HG03565 (cell line): Measurements from ENCODE around the gene RPTOR.
A peak's percentile ranks its signal among the peaks of the same experiment; 100 is the strongest.

Experiments
- ATAC-seq: cut with Tn5 transposase; IDR thresholded peaks from one replicate; pipeline ENCODE4 v1.9.1; 2021; ENCODE audit warnings: mild to moderate bottlenecking, moderate library complexity; ENCODE audit not compliant: unreplicated experiment

RPTOR gene

DNA sequence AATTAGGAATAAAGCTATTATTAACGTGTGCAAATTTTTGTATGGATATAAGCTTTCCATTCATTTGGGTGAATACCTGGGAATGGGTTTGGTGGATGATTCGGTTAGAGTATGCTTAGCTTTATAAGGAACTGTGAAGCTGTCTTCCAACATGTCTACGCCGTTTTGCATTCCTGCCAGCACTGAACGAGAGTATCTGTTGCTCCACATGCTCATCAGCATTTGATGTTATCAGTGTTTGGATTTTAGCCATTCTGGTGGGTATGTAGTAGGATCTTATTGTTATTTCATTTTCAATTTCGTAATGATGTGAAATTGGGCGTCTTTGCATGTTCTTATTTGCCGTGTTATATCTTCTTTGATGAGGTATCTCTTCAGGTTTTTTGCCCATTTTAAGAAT lies 168.0 kb downstream of the RPTOR start:
- no peak for ATAC-seq

DNA sequence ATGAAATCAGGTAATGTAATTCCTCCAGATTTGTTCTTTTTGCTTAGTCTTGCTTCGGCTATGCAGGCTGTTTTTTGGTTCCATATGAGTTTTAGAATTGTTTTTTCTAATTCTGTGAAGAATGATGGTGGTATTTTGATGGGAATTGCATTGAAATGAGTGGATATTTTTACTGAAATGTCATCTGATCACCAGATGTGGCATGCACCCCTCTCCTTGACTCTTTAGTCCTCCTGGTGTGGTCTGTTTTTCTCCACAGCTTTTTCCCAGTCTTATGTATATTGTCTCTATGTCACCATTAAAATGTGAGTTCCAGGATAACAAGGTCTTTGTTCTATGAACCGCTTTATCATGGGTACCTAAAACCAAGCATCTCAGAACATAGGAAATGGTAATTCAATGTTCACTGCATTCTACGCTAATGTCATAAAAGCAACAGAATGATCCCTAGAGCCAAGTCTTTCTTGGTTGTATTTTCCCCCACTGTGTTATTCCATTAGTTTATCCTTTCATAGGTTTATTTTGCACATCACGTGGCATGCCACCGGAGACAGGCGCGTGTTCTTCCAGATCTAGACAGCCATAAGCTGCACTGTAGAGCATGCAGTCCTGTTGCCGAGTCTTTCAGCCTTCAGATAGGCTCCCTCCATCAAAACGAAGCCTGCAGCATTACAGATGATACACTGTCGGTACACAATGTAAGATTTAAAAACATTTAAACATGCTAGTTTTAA lies 172.5 kb downstream of the RPTOR start:
- ATAC-seq, result no peak

DNA sequence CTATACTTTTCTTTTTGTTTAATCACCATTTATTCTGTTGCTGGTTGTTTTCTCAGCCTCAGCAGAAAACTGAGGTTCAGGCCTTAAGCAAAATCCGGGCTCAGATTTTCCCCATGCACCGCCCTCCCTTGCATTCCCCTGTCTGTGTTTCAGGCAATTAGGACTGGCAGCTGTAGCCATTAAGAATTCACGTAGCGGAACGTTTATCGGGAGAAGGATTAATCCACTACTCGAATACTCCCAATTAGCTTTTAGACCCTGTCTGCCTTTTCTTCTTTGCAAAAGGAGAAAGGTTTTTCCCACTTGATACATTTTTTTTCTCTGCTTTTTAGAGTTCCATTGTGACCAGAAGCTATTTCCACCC lies 173.1 kb downstream of the RPTOR start:
- ATAC-seq, result no peak

DNA sequence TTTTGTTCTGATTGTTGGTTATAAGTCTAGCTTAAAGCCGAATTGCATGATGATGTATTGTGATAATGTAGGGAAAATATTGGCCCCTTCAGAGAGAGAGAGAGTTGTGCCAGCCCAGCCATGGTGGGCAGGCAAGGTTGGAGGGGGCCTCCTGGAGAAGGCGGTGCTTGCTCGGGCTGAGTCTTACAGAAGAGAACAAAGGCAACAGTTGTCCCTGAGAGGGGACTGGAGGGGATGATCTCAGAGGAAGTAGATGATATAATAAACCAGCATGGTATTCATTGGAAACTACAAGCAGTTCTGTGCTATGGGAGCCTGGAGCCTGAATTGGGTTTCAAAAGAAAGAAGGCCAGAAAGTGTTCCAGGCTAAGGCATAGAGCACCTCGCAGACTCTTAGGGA lies 173.8 kb downstream of the RPTOR start:
- no peak for ATAC-seq

DNA sequence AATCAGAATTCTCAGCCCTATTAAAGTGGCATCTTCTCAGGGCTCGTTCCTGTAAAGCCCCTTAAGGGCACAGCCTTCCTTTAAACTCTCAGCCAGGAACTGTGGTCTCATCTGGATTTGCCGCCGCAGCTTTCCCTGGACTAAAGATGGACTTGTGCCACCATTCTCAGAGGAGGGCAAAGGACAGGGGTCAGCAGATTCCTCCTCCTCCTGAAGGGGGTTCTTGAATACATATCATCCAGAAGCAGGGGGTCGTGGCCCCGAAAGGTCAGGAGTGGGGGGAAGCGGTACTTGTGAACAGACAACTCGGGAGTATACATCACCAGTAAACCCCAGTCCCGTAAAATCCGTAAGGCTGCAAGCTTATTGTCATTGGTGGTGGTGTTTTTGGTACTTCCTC lies 174.8 kb downstream of the RPTOR start:
- ATAC-seq, result no peak

DNA sequence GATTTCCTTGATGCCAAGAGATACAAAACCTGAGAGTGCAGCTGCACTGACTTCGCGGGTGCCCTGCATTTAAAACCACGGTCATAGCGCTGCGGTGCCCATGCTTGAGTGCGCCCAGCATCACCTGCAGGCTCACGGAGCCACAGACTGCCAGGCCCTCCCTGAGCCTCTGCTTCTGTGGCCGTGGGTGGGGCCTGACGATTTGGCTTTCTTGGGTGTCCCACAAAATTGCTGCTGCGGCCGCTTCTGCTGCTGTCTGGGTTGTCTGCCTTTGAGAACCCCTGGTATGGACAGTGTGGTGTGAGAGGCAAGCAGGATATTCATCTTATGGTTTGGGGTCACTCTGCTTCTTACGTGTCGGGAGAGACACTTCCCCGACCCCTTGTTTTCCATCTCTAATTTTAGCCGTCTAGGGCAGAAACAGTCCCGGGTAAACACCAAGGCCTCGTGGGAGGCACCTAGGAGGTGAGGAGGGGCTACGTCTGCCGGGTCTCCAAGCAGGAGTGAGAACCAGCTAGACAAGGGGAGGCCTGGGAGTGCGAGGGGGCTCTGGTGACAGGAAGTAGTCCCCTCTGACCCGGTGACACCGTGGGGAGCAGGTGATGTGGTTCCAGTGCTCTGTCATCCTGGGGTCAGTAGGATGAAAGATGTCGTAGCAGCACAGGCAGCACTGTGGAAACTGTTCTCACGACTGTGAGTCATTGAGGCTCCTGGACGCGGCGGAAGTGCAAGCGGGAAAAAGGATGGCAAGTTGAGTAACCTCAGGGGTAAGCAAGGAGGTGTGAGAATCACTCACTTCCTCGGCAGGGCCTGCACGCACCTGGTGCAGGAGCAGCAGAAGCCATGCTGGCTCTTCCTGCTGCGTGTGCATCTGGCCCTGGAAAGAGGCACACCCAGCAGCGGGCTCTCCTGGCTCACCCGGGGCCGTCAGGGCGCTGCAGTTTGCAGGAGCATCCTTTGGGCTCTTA lies 176.3 kb downstream of the RPTOR start:
- no peak for ATAC-seq

DNA sequence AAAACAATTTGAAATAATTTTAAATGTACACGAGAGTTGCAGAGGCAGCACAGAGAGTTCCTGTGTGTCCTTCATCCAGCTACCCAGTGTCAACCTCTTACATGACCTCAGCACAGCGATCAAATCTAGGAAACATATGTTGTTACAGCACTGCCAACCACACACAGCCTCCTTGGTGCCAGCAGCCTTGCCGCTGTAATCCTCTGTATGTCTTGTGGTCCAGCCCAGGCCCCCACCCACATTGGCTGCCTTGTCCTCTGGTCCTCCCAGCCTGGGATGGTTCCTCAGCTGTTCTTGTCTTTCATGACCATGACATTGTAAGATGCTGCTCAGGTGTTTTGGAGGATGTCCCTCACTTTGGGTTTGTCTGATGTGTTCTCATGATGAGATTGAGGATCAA lies 178.0 kb downstream of the RPTOR start:
- no peak for ATAC-seq

DNA sequence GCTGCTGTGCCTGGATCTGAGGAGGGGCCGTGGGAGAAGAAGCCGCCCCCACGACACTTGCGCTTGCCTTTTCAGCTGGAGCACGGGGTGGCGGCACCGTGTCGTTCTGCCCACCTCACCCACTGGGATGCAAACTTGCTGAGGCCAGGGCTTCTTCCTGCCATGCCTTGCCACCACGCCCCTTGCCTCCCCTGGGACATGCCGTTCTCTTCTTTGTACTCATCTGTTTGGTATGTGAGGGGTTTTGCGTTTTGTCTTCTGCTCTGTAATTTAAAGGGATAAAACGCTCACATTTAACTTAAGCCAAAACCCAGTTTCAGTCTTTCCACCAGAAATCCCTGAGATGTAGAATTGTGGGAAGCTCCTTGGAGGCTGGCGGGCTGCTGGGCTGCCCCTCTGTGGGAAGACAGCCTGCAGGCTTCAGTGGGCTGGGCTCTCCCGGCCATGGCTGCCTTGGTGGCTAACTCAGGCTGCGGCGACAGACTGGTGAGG lies 180.2 kb downstream of the RPTOR start:
- no peak for ATAC-seq

DNA sequence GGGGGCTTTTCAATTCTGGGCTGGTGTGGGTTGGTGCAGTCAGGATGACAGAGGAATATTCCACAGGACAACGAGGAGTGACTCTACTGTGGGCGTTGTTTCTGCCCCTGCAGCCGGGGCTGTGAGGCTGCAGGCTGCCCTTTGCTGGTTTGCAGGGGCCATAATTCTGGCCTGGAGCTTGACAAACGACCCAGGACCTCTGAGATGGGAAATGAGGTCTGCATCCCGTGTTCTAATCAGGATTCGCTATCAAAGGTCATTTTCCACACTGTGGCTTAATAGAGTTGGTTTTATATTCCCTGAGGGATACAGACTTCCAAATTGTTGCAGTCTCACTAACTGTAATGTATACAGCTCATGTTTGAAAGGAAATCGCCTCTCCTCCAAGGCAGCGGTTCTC lies 180.9 kb downstream of the RPTOR start:
- ATAC-seq, result no peak

DNA sequence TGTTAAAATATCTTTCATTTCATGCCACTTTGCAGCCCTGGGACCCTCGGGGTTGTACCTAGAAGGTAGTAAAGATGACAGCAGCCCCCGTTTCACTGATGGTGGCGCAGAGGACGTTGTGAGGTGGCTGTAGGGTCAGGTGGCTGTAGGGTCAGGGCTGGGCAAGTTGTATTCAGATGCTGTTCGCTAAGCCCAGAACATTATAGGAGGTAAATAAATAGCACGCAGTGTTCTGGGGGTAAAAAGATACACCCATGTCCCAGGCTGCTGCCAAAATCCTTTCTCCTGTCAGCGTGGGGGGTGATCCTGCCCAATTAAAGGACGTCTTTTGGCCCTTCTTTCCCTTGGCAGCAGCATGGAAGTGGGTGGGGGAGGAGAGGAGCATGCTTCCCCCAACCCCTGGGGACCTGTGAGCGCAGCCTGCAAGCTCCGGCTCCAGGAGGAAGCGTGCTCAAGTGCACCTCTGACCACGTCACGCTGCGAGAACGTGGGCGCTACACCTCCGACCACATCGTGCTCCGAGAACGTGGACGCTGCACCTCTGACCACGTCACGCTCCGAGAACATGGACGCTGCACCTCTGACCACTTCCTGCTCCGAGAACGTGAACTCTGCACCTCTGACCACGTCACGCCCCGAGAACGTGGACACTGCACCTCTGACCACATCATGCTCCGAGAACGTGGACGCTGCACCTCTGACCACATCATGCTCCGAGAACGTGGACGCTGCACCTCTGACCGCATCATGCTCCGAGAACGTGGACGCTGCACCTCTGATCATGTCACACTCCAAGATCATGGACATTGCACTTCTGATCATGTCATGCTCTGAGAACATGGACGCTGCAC lies 182.1 kb downstream of the RPTOR start:
- no peak for ATAC-seq

DNA sequence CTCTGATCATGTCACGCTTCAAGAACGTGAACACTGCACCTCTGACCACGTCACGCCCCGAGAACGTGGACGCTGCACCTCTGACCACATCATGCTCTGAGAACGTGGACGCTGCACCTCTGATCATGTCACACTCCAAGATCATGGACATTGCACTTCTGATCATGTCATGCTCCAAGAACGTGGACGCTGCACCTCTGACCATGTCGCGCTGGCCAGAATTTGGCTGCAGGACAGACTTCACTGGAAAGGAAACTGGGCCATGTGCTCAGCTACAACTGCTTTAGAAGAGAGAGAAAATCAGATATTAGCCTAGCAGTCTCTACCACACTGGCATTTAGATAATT lies 182.7 kb downstream of the RPTOR start:
- no peak for ATAC-seq

DNA sequence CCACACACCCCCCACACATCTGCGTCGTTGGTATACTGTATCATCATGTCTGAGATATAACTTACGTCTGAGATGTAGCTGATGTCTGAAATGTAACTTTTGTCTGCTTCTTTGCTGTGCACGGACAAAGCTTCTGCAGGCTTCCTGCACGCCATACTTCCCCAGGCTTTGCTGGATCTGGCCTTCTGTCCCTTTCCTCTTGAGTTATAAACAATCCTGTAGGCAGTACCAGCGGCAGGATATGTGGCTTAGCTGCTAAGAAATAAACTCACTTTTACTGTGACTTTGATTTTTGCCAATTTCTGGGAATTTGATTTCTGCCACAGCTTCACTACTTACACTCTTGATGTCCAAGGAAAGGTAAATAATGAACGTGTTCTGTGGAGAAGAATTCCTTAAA lies 184.4 kb downstream of the RPTOR start:
- no peak for ATAC-seq

DNA sequence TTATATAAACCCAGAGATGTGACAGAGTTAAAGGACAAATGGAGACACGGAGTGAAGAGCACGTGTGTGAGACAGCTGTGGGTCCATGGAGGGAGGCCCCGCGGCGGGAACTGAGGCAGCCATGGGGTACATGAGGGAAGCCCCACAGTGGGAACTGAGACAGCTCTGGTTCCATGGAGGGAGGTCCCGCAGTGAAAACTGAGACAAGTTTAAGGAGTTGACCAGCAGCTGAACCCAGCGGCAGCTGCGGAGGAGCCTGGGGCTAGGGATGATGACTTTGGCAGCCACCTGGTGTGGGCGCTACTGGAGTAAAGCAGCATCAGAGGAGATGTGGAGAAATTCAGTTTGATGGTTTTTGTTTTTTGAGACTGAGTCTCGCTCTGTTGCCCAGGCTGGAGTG lies 185.1 kb downstream of the RPTOR start:
- ATAC-seq, result no peak

DNA sequence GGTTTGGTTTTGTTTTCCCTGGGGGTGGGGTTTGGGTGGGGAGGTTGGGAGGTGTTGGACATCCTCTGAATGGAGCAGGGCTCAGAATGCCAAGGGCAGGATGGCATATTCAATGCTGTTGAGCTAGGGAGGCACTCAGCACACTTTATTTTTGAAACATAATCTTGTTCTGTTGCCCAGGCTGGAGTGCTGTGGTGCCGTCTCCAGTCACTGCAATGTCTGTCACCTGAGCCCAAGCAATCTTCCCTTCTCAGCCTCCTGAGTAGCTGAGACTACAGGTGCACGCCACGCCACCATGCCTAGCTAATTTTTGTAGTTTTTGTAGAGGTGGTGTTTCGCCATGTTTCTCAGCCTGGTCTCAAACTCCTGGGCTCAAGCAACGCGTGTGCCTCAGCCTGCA lies 186.1 kb downstream of the RPTOR start:
- no peak for ATAC-seq

DNA sequence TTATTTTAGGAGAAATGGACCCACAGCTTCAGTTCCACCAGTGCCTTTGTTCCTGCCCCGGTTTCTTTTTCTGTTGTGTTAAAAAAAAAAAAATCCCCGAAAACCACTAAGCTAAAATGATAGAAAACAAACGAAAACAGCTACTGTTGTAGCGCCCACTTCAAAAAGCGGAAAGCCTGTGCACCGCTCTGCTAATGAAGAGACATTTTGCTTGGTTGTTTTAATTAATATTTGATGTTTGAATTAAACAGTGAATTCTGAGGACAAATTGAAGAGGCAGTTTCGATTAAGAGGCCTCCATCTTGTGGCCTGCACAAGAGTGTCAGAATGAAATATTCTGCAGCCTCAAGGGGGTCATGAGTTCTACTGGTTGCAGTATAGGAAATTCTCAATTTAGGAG lies 186.7 kb downstream of the RPTOR start:
- ATAC-seq, result no peak

DNA sequence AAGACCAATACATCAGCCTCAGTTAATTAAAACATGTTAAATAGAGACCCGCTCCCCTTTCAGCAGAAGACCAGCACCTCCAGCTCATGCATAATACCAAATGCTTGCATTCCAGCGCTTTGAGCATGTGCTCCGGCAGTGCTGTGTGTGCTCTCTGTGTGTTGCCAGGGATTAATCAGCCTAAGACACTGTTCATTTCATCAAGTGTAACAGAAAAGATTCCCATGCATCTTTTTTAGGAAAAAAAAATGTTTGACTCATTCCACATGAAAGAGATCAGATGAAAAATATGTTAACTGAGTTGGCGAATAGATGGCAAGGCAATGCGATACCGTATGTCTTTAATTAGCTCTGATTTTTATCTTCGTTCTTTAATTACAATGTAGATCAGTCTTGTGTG lies 187.6 kb downstream of the RPTOR start:
- no peak for ATAC-seq

DNA sequence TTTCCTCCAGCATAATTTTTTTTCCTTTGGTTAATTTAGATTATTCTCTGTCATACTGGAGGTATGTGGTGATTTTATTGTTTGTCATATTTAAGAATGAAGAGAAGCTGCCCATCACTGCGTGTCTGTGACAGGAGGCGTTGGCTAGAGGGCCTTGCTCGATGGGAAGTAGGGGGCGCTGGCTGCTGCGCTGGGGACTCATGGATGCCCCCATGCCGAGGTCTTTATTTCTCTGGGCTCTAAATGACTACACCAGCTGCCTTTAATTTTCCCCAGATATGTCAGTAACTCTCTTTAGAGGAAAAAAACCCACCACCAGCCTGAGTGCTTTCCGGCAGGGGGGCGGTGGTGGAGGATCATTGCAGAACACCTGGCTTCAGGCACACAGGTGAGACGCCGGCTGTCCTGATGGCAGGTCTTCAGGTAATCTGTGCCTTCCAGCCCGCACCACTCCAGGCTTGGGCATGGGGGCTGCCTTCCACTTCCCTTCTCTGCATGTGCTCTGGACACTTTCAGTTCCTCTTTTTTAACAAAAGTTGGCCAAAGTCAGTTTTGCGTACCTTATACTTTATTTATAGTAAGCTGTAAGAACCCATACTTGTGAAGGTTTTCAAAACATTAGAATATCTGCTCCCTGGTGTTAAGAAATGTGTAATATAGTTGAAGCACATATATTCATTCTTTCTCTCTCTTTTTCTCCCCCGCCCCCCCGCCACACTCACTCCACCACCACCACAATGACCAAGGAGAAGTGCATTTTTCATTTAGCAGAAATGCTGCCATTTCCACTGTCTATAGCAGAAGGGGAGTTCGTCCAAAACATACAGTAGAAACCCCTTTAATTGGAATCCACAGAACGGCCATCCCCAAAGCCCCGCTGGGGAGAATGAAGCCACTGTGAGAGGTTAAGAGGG lies 192.7 kb downstream of the RPTOR start:
- peak; percentile 69 for ATAC-seq

DNA sequence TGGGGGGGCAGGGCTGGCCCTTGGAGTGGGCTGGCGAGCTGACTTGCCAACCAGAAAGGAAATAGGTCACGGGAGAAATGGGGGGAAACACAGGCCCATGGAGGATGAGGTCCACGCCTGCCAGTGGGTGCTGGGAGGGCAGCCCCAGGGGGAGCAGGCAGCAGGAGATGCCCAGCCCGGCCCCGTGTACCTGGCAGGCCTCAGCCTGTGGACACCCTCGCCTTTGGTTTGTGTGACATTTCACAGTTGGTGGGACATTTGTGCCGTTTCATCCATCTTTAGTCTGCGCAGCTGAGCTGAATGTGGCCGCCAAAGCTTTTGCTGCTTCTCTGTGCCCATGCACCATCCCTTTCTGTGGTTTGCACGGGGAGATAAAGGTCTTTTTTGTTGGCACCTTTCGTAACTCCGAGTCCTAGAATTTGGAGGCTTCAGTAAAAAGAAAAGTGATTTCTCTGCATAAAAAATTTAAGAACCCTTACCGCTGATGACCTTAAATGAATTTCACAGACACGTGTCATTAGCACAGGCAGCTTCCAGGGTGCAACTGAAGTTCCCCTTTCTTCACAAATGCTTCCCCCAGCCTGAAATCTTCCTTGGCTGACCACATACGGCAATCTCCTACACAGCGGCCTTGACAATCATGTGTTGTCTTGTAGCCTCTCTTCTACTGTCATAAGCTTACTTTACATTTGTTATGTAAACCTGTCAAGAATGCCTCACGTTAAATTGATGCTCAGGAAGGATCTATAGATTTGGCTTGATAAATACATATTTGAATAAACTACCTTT lies 193.6 kb downstream of the RPTOR start:
- no peak for ATAC-seq

DNA sequence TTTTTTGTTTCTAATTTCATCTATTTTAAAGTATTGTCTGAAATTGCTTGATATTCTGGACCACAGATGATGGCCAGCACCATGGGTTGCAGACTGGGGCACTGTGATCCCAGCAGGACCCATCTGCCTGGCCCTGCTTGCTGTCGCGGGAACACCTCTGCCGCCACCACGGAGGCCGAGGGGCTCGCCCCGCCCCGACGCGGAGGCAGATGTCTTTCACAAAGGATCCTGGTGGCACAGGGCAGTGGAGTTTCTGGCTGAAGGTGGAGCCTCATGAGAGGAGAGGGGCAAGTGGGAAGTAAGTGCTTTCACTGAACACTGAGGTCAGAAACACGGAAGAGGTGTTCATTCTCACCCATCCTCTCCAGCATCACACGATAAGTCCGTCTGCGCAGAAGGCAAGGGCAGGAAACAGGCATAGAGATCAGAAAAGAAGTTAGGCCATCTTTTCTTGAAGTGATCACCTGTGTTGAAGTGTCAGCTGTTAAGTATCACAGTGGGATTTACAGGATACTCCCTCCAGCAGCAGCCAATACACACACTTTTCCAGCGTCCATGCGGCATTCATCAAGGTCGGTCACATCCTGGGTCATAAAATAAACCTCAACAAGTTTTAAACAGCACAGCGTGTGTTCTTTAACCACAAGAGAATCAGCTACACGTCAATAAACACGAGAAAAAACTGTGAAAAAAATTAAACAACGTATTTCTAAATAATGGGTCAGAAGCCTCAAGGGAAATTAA lies 194.5 kb downstream of the RPTOR start:
- no peak for ATAC-seq
